Measurements from ENCODE around the gene RAPGEF4.

Gene RAPGEF4

GRCh38 chr2:173008786-173009185 lies 273.1 kb downstream of the RAPGEF4 start:
- ChIA-PET CTCF (no interaction called here), POLR2A (ENCODE audit: low non-redundant PET) (no interaction called here)
- TF ChIP-seq CTCF (conservative IDR thresholded peaks at IDR 0.05; ENCODE audit: low read depth), result no peak
- DNase-seq (ENCODE audit: low spot score), result no peak
- no peak overlapping the region for H3K27ac ChIP-seq

- CTCF ChIA-PET, result no interaction called here
- no peak for TF ChIP-seq CTCF (conservative IDR thresholded peaks at IDR 0.05; ENCODE audit: low read depth)
- POLR2A ChIA-PET (ENCODE audit: low non-redundant PET), result no interaction called here
- DNase-seq (ENCODE audit: low spot score), result no peak
- no peak overlapping the region for H3K27ac ChIP-seq
Measured at GRCh38 chr2:173010233-173010632, 274.6 kb downstream of the RAPGEF4 start.

GRCh38 chr2:173016451-173016850 lies 280.8 kb downstream of the RAPGEF4 start:
- POLR2A ChIA-PET (ENCODE audit: low non-redundant PET), result no interaction called here
- DNase-seq (ENCODE audit: low spot score), result no peak
- CTCF ChIA-PET, result interaction anchor here (0.6 kb wide), 1 partner anchor 13 kb away, joined by 3 read pairs; no protein-coding TSS in a partner anchor
- H3K27ac ChIP-seq, result no peak overlapping the region
- no peak for TF ChIP-seq CTCF (conservative IDR thresholded peaks at IDR 0.05; ENCODE audit: low read depth)

- CTCF ChIA-PET, result interaction anchor here (1.6 kb wide), 1 partner anchor 9 kb away, joined by 6 read pairs; no protein-coding TSS in a partner anchor
- POLR2A ChIA-PET (ENCODE audit: low non-redundant PET), result no interaction called here
Measured at GRCh38 chr2:173017646-173018420, 282.2 kb downstream of the RAPGEF4 start.

GRCh38 chr2:173019755-173020154 lies 284.1 kb downstream of the RAPGEF4 start:
- ChIA-PET CTCF (interaction anchor here (0.6 to 0.7 kb wide), 2 partner anchors 214 to 284 kb away, joined by 4 to 6 read pairs; no protein-coding TSS in a partner anchor), POLR2A (ENCODE audit: low non-redundant PET) (no interaction called here)
- no peak for TF ChIP-seq CTCF (conservative IDR thresholded peaks at IDR 0.05; ENCODE audit: low read depth)
- H3K27ac ChIP-seq, result no peak overlapping the region
- DNase-seq (ENCODE audit: low spot score), result no peak

More at GRCh38 chr2:173017646-173018420, 282.2 kb downstream of the RAPGEF4 start:
- no peak overlapping the region for H3K27ac ChIP-seq
- DNase-seq (ENCODE audit: low spot score), result no peak
- no peak for TF ChIP-seq CTCF (conservative IDR thresholded peaks at IDR 0.05; ENCODE audit: low read depth)

DNA sequence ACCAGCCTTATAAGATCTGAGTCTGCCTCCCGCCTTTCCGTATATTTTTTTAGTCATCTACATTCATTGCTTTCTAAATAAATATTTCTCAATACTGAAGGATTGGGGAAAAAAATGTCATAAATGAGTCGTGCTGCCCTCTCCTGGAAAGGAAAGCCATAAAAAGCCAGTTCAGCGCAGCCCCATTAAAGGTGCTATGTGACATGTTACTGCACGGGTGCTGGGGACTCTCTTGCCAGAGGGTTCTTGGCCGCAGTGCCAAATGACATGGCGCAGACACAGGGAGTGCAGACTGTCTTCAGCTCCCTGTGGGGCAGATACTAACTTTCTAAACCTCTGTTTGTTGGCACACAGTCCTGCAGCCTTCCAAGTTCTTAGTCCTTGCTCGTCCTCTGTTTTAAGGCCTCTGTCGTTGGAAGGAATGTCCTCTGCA lies 286.3 kb downstream of the RAPGEF4 start:
- no peak overlapping the region for H3K27ac ChIP-seq
- TF ChIP-seq CTCF (conservative IDR thresholded peaks at IDR 0.05; ENCODE audit: low read depth), result peak; percentile 46
- ChIA-PET POLR2A (ENCODE audit: low non-redundant PET) (no interaction called here), CTCF (interaction anchor here (0.7 to 1.3 kb wide), 6 partner anchors 23 to 215 kb away, joined by 3 to 5 read pairs (median 4); no protein-coding TSS in a partner anchor)
- DNase-seq (ENCODE audit: low spot score), result peak; percentile 41
